Globus pallidus (tissue), 1 donor: Measurements from ENCODE around the gene MUC6.

ENCODE experiments used
- DNase-seq: peaks from one replicate; pipeline ENCODE4 v3.0.0-alpha.2; 2015; ENCODE audit warnings: low spot score

The MUC6 gene

DNA sequence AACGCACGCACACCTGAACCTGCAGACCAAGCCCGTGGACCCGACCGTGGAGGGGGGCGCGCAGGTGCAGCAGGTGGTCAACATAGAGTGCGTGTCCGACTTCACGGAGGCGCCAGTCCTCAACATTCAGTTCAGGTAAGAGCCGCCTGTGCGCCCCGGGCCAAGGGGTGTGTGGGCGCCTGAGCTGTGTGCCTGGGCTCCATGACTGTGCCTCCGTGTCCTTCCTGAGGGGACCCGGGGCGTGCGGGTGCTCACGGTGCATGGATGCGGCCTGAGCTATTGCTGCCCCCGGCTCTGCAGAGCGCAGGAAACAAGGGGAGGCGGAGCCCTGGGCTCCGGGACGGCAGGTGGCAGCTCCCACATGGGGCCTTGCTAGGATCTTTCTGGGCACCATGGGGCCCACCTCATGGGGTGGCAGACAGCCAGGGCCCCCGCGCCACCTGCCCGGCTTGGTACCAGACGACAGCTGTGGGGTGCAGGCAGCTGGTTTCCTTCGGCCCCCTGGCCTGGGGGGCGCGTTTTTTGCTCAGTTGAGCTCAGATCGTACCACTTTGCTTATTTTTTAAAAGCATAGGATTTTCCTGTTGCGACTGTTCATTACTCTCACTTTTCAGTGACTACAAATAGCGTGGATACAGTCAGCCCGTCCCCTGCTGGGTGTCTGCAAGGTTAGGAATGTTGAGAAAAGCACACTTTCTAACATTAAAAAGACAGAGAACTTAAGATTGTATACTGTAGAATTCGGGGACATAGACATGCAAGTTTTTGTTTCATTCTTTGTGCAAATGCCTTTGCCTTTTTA, 28.3 kb downstream of the MUC6 start:
- DNase-seq: no peak

DNA sequence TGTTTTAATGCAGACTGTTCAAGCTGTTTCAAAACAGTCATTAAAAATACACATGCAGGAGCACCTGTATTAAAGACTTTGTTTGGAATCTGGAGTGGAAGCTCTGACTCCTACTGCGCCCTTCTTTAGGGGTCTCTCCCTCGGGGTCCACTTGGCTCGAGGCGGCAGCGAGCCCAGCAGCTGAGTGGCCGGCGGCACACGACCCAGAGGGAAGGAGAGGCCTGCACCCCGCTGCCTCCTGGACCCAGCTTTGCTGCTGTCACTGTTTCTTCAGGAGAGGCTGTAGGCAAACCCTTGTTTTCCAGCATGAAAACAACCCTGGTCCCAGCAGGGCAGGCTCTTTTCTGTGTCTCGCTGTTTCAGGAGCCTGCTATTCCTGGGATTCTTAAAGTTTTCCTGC, 29.2 kb downstream of the MUC6 start:
- no peak for DNase-seq

DNA sequence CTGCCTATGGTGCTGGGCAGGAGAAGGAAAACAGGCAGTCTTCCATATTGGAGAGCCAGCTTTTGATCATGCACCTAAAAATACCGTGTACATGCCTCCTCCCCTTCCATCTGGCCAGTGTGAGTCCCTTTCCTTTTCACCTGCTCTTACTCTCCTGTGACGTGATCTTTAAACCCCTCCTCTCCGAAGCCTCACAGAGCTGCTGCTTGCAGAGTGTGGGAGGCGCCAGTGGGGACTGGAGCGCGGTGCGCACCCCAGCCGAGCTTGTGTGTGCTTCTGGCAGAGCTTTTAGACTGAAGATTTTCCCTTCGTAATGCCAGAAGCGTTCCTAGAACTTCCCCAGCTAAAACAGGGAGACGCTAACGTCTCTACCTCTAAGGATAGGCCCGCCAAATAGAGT, 29.8 kb downstream of the MUC6 start:
- no peak for DNase-seq

DNA sequence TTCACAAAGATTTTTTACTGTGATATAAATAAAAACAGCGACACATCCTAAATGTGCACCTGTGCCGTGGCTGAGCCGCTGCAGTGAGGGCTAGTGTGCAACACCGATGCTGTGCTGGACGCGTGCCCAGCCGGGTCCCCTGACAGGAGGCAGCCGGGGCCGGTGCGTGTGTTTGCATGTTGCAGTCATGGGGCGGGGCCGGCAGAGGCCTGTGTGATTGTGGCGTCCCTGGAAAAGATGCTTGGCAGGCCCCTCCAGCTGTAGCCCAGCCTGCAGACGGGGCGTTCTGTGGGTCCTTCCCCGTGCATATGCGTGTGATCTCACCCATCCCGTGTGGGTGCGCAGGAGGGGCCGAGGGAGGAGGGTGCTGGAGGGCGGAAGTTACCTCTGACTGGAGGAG, 30.6 kb downstream of the MUC6 start:
- DNase-seq: no peak

DNA sequence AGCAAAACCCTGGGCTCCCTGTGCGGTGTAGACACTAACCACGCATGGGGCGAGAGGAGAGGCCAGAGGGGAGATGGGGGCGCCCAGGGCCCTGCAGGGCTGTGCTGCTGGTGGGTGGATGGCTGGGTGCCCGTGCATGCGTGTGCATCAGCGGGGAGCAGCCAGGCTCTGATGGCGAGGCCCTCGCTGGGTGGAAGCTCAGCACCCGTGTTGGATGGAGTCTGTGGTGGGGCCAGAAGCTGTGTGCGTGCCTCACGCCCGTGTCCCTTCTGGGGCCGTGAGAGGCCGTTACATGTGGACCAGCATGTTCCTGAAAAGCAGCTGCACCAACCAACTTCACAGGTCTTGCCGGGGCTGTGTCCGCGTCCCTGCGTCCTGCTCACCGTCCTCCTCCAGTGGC, 33.4 kb downstream of the MUC6 start:
- no peak for DNase-seq

DNA sequence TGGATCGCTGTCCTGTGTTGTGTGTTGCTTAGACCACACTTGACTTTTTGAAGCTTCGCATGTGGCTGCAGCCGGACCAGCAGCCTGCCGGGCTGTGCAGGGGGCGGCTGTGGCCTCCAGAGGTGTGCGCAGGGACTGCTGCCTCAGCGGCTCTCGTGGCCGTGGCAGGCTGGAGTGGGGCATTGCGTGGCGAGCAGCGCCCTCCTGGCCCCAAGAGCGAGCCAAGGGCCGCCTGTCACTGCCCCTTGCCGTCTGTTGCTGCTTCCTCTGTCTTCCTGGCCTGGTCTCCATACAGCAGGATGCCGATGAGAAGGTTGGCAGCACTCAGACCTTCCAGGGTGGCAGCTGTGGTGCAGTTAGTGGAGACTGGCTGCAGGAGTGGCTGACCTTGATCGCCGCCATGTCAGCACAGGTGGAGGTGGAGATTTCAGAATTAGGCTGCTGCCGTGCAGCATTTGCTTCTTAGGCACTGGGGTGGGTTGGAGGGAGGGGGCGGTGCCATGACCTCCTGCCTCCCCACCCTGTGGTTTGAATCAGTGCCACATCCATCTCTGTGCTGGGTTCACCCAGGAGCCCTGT, 34.0 kb downstream of the MUC6 start:
- no peak for DNase-seq

DNA sequence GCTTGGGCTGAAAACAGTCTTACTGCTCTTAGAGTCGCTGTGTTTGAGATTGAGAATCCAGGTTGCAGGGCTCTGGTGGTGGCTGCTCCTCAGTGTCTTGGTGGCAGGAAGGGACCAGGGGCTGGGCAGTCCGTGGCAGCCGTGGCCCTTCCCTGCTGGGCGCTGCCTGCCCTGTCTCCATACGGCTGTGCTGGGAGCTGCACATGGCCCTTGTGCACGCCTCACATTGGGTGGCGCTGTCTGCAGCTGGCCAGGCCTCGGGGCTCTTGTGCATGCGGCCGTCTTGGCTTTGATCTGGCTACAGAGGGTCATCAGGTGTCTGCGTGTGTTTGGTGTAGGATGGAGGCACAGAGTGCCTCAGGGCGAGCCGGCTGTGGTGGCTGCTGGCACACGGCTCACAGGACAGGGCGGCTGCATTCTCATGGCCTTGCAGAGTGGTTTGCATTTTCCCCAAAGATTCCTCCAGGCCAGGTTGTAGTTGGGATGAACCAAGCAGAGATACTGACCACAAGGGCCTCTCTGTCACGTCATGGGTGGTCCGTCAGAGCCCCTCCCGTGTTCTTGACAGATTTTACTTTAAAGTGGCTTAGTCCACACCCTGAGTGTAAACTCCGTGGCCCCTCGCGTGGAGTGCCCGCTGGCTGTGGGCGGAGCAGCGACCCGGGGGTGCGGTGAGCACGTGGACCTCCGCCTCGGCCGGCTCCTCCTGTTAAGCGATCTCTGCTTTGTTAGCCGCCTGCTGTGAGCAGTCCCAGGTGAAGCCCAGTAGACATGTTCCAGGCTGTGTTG, 34.7 kb downstream of the MUC6 start:
- no peak for DNase-seq

DNA sequence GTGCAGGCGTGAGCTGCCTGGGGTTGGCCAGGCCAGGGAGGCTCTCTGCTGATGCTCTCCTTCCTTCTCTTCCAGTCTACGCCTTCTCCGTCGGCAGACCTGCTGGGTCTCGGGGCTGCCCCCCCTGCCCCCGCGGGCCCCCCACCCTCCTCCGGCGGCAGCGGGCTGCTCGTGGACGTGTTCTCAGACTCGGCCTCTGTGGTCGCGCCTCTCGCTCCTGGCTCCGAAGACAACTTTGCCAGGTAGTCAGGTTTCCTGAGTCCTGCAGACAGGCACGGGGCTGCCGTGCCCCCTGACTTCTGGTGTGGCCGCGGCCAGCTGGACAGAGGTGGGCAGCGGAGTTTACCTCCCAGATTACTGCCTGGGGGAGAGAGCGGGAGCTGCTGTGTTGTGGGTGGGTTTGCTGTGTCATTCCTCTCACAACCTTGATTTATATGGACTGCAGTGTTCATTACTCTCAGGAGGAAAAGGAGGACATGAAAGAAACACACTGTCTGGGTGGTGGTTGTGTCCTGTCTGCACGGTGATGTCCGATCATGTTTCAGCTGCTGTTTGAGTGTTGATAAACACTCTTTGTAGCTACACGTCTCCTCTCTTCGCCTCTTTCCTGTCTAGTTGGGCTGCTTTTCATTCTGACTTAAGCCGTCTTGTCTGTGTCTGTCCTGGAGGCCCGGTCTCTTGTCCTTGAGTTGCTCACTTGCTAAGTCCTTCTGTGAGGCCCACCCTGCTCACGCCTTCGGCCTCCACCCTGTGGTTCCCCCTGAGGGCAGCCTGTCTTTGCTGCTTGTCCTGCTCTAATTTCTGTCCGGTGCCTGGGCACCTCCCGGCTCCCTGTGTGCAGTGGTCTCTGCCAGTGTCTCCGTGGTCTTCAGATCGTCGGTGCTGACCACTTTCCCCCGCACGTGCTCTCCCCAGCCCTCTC, 35.9 kb downstream of the MUC6 start:
- no peak for DNase-seq

DNA sequence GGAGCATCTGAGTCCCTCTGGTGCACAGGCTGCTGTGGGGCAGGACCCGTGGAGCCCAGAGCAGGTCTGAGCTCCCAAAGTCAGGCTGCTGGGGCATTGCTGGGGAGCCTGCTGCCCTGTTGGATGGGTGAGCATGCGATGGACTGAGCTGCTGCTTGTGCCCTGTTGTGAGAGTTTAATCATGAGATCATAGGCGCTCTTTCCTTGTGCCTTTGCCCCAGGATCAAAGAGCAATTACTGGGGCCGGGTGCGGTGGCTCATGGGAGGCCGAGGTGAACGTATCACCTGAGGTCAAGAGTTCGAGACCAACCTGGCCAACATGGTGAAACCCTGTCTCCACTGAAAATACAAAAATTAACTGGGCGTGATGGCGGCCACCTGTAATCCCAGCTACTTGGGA, 37.5 kb downstream of the MUC6 start:
- no peak for DNase-seq

DNA sequence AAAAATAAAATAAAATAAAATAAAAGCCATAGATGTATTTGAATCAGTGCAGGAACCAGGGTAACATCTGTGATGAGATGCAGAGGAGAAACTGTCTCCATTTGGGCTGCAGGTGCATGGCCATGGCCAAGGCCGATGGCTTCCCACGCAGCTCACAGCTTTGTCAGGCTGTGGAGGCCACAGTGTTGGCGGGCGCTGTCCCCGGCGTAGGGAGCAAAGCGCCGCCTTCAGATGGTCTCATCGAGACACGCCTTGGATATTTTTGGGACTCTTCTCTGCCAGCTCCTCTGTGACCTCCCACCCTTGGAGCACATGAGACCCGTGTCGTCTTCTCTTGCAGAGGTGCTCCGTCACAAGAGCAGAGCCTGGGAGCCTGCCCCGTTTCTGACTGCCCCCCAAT, 38.6 kb downstream of the MUC6 start:
- DNase-seq: no peak

DNA sequence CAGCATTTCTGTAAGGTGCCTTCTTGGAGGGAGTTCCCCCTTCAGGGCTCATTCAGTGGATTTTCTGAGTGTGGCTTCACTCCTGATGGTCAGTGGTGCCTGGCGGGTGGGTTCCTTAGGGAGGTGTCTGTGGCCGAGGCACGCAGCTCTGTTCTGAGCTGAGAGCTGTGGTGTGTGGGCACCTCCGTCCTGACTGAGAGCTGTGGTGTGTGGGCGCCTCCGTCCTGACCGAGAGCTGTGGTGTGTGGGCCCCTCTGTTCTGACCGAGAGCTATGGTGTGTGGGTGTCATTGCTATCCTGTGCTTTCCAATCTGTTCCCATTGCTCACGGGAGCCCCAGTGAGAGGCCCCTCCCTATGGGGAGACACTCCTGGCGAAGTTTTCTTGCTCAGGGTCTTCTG, 39.8 kb downstream of the MUC6 start:
- DNase-seq: no peak

DNA sequence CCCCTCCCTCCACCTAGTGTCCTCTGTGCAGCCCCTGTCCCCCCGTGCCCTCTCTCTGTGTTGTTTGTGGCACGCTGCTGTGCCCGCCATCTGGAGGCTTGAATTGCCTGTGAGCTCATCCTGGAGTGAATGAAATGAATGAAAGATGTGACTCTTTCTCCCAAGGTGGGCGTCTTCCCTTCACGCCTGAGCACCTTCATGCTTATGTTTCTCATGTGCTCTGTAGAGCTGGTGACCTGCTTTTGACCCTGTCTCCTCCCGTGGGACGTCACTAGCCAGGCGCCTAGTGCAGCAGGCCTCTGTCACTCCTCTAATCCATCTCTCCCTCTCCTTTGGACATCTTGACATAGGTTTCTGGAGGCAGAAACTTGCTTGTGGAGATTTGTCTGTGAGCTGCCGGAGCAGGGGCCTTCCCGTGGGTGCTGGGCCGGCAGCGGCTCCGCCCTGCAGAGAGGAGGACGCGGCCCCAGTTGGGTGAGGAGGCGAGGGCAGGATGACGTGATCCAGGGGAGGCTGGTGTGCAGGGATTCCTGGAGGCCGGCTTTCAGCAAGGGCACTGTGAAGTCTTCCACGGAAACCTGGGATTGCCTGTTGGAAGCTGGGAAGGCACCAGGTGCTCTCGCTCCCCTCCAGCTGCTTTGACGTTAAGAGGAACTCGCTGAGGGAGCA, 40.6 kb downstream of the MUC6 start:
- DNase-seq: no peak

DNA sequence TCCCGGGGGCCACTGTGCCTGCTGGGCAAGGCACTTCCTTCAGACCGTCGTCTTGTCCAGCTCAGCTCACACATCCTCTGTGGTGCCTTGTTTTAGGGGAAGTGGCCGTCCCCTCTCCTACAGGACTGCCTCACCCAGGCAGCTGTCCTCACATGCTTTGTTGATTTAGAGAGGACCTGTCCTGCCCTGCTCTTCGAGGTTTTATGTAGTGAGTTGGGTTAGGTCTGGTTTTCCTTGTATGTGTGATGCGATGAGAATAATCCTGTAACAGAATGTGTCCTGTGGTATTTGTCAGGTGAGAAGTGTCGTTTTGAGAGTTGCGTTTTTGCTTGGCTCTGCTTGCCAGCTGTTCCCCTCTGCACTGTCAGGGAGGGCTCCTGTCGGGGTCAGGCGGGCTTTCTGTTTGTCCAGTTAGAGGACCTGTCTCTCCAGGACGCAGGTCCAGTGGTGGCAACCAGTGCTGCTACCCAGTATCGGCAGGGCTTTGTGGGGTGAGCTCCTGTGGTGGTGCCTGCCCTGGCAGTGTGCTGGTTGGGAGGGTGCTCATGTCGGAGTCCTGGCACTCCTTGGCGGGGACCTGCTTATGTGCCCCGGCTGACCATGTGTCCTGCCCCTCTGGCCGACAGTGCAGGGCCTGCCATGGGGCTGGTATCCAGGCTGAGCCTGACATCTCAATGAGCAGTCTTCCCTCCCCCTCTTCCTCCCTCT, 41.3 kb downstream of the MUC6 start:
- no peak for DNase-seq

DNA sequence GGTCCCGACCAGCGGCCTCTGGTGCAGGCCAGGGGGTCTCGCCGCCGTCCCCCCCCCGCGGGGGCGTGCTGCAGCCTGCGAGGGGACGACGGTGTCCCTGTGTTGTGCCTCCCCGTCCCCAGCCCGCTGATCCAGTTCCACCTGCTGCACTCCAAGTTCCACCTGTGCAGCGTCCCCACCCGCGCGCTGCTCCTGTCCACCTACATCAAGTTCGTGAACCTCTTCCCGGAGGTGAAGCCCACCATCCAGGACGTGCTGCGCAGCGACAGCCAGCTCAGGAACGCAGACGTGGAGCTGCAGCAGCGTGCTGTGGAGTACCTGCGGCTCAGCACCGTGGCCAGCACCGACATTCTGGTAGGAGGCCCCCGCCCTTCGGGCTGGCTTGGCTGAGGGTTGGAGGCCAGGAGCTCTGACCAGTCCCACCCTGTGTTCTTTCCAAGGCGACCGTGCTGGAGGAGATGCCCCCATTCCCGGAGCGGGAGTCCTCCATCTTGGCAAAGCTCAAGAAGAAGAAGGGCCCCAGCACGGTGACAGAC, 42.8 kb downstream of the MUC6 start:
- DNase-seq: no peak

DNA sequence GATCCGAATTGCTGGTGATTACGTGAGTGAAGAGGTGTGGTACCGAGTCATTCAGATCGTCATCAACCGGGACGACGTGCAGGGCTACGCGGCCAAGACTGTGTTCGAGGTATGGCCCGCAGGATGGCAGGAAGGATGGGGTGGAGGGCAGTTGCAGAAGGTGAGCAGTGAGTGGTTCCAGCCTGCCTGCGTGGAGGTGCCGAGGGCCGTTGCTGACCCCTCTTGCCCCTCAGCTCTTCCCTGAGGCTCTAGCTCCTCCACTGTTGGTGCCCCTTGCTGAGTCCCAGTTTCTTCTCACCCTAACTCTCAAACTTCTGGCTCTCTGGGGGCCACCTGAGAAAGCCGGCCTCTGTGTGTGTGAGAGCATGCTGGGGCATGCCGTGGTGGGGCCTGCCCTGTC, 43.9 kb downstream of the MUC6 start:
- DNase-seq: no peak

DNA sequence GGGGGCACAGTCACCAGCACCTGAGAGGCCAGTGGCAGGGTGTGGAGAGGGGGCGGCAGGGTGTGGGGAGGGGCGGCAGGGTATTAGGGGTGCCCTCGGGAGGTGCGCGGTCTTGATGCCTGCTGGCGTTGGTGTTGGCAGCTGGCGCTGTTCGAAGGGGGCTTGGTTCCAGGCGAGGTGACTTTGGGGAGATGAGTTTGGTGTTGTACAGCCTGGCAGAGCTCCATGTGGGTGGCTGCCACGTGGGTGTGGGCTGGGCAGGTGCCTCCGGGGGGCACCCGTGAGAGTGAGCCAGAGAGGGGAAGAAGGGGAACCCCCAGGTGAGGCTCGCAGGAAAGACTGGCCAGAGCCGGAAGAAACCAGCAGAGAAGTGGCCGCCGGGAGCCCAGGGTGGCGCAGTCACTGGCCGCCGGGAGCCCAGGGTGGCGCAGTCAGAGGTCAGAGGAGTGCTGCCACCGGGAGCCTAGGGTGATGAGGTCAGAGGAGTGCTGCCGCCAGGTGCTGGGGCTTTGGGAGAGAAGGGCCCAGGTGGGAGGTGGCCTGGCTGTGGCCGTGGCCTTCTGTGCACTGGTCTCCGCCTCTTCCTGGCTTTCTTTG, 44.7 kb downstream of the MUC6 start:
- no peak for DNase-seq

DNA sequence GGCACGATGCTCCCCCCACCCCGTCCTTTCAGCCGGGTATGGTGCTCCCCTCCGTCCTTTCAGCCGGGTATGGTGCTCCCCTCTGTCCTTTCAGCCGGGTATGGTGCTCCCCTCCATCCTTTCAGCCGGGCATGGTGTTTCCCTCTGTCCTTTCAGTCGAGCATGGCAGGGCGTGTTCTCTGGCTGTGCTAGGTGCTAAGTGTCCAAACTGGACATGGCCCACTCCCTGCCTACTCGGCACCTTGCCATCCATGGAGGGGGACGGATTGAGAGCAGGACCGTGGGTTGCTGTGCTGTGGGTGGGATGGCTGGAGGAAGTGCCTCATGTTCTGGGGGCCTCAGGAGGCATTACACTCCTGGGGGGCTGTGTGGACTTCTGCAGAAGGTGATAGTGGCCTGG, 45.5 kb downstream of the MUC6 start:
- DNase-seq: no peak

DNA sequence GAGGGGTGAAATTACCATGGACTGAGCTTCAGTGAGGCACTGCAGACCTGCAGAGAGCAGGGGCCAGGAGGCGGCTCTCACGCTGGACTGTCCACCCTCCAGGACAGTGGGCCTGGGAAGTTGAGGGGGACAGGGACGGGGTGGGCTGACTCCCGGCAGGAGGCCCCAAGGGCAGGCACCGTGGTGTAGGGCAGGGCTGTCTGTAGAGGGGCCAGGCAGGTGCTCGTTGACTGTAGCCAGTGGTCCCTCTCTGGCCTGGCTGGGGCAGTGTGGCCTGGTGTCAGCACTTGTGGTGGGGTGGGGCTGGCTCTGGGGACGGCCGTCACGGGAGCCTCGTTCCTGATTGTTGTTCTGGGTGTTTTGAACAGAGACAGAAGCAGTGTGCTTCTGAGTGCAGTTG, 46.4 kb downstream of the MUC6 start:
- DNase-seq: no peak

DNA sequence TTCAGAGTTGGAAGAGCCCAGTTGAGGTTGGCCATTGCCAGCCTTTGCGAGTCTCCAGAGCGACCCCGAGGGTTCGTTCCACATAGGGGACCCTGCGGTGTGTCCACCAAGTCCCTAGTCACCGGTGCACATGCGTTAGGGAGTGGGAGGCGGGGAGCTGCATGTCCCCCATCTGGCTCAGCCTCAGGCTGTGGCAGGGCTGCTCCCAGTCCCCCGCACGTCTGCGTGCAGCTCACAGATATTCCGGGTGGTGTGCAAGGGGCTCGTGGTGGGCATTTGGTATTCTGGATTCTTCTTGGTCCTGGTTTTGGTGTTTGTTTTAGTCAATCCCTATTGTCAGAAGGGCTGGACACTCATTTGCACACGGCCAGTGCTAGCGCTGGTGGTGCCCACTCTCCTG, 48.8 kb downstream of the MUC6 start:
- DNase-seq: no peak

DNA sequence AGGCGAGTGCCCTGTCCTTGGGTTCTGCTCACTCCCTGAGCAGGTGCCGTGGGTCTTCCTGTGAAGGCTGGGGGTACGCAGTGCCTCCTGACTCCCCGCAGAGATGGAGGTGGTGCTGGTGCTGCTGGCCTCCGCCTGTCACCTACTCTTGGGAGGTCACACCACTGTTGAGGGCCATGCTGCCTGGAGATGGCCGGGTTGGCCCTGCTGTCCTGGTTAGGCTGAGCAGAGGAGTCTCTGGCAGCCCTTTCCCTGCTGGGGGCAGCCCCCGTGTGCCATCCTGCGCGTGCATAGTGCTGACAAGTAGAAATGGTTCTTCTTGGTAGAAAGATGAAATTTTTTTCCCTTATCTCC, 49.6 kb downstream of the MUC6 start:
- no peak for DNase-seq
